SK-N-SH (cell line): ENCODE measurements around the gene SYNE3. TPM values are rescaled to one million over a fixed set of nuclear protein-coding genes. Genes with fewer than 3 reads are reported as not detected.

Experiments
- CTCF ChIA-PET: fragments of 300-600, 350-600 bp; formaldehyde crosslinking; extraction: SDS; loops from one replicate; lab custom pipeline; 2021; lab: Yijun Ruan, JAX
- POLR2A ChIA-PET: fragments of 350-600 bp; sonication (Branson Sonifier 250); formaldehyde crosslinking; extraction: SDS; loops from one replicate; lab custom pipeline; 2020; ENCODE audit warnings: antibody characterized with exemption, inconsistent platforms; lab: Yijun Ruan, JAX
- DNase-seq: peaks from one replicate; pipeline ENCODE4 v3.0.0; 2012
- H2AFZ ChIP-seq: fragments of 200-600 bp; sonication (generic); 2 replicates; pipeline ENCODE4 v1.8.1; 2016; ENCODE audit warnings: antibody characterized with exemption, mild to moderate bottlenecking, low read depth
- H3F3A ChIP-seq: fragments of 200-600 bp; sonication (generic); replicated peaks from 2 replicates; pipeline ENCODE3; 2016; ENCODE audit warnings: antibody characterized with exemption, mild to moderate bottlenecking; ENCODE audit not compliant: insufficient read depth
- H3K27ac ChIP-seq, 2 experiments: fragments of 200-500 bp in 1 of 2; fragments of 200-600 bp in 1 of 2; sonication (Bioruptor generic) in 1 of 2; sonication (generic), shearing (Covaris generic) in 1 of 2; 2 replicates each; pipeline versions ENCODE4 v1.5.1 to v1.6.1; 2014 to 2016; ENCODE audit warnings: low read depth in 2 of 2, inconsistent platforms in 1 of 2, low read length in 1 of 2, mild to moderate bottlenecking in 1 of 2, mixed read lengths in 1 of 2
- H3K27me3 ChIP-seq: fragments of 200-600 bp; sonication (generic), shearing (Covaris generic); 2 replicates; pipeline ENCODE4 v1.6.1; 2016; ENCODE audit warnings: mixed run types; ENCODE audit not compliant: insufficient read depth
- H3K36me3 ChIP-seq, 2 experiments: fragments of 200-500 bp in 1 of 2; fragments of 200-600 bp in 1 of 2; sonication (Bioruptor generic) in 1 of 2; sonication (generic) in 1 of 2; replicated peaks in 1 of 2; 2 replicates each; pipeline versions ENCODE3 to v1.5.1; 2014 to 2016; ENCODE audit warnings: low read length in 1 of 2, mild to moderate bottlenecking in 1 of 2; ENCODE audit not compliant: insufficient read depth in 2 of 2, control insufficient read depth in 1 of 2
- H3K4me1 ChIP-seq, 2 experiments: fragments of 200-500 bp in 1 of 2; fragments of 200-600 bp in 1 of 2; sonication (Bioruptor generic) in 1 of 2; sonication (generic), shearing (Covaris generic) in 1 of 2; 2 replicates each; pipeline versions ENCODE4 v1.5.1 to v1.6.1; 2014 to 2016; ENCODE audit warnings: low read depth in 1 of 2, low read length in 1 of 2, mixed run types in 1 of 2; ENCODE audit not compliant: insufficient read depth in 2 of 2, control insufficient read depth in 1 of 2
- H3K4me2 ChIP-seq: fragments of 200-600 bp; sonication (generic), shearing (Covaris generic); 2 replicates; pipeline ENCODE4 v1.6.1; 2017; ENCODE audit warnings: mixed run types
- H3K4me3 ChIP-seq, 2 experiments: fragments of 200-500 bp in 1 of 2; fragments of 200-600 bp in 1 of 2; sonication (Bioruptor generic) in 1 of 2; sonication (generic), shearing (Covaris generic) in 1 of 2; 2 replicates each; pipeline versions ENCODE4 v1.5.1 to v1.8.1; 2014 to 2016; ENCODE audit warnings: low read depth in 2 of 2, inconsistent platforms in 1 of 2, low read length in 1 of 2, mild to moderate bottlenecking in 1 of 2, mixed read lengths in 1 of 2, moderate library complexity in 1 of 2
- H3K79me2 ChIP-seq: fragments of 200-600 bp; sonication (generic); 2 replicates; pipeline ENCODE4 v1.8.1; 2017; ENCODE audit warnings: mild to moderate bottlenecking; ENCODE audit not compliant: insufficient read depth
- H3K9ac ChIP-seq: fragments of 200-600 bp; sonication (generic); 2 replicates; pipeline ENCODE4 v1.6.1; 2017; ENCODE audit warnings: mixed run types
- H3K9me2 ChIP-seq: fragments of 200-600 bp; sonication (generic); 2 replicates; pipeline ENCODE4 v1.6.1; 2017; ENCODE audit warnings: mixed run types
- H3K9me3 ChIP-seq: fragments of 200-600 bp; sonication (generic); 2 replicates; pipeline ENCODE4 v1.6.1; 2017; ENCODE audit warnings: mixed run types, mild to moderate bottlenecking, moderate library complexity
- H4K20me1 ChIP-seq: fragments of 200-600 bp; sonication (generic); 2 replicates; pipeline ENCODE4 v1.6.1; 2017; ENCODE audit warnings: mild to moderate bottlenecking, mixed run types; ENCODE audit not compliant: insufficient read depth
- CHD2 ChIP-seq: fragments of 150-350 bp; IDR thresholded peaks from 2 replicates; pipeline ENCODE4 v1.6.1; 2018; ENCODE audit warnings: low read length; ENCODE audit not compliant: partially characterized antibody
- CTCF ChIP-seq: fragments of 200-600 bp; sonication (generic); IDR thresholded peaks from 2 replicates; pipeline ENCODE4 v1.6.1; 2017; ENCODE audit warnings: antibody characterized with exemption, mild to moderate bottlenecking, moderate library complexity
- ELF1 ChIP-seq: IDR thresholded peaks from 2 replicates; pipeline ENCODE4 v1.4.0; 2012
- EP300 ChIP-seq, 2 experiments: IDR thresholded peaks; 2 replicates each; pipeline versions ENCODE4 v1.4.0 to v1.6.1; 2012; ENCODE audit warnings: borderline replicate concordance in 1 of 2, low read depth in 1 of 2, low read length in 1 of 2
- EZH2phosphoT487 ChIP-seq: fragments of 200-600 bp; sonication (generic); IDR thresholded peaks from 2 replicates; pipeline ENCODE4 v1.6.1; 2017; ENCODE audit warnings: low read depth, mixed run types, mild to moderate bottlenecking, antibody characterized with exemption, moderate library complexity, borderline replicate concordance
- FOXJ3 ChIP-seq: sonication (generic); formaldehyde crosslinking; IDR thresholded peaks from 2 replicates; pipeline ENCODE4 v1.5.1; 2020; ENCODE audit warnings: mild to moderate bottlenecking, missing genetic modification reagents
- FOXM1 ChIP-seq: IDR thresholded peaks from 2 replicates; pipeline ENCODE4 v1.4.0; 2012; ENCODE audit warnings: low read depth, mild to moderate bottlenecking
- GABPA ChIP-seq: IDR thresholded peaks from 2 replicates; pipeline ENCODE4 v1.4.0; 2012; ENCODE audit warnings: low read depth, mild to moderate bottlenecking
- GATA2 ChIP-seq: sonication (generic); formaldehyde crosslinking; IDR thresholded peaks from 2 replicates; pipeline ENCODE4 v1.5.0; 2020; ENCODE audit warnings: mild to moderate bottlenecking, missing genetic modification reagents
- MEF2A ChIP-seq: IDR thresholded peaks from 2 replicates; pipeline ENCODE4 v1.4.0; 2012; ENCODE audit warnings: low read depth, borderline replicate concordance
- MXI1 ChIP-seq: IDR thresholded peaks from 2 replicates; pipeline ENCODE4 v1.6.1; 2012; ENCODE audit warnings: mild to moderate bottlenecking, low read depth, low read length, improper control_type of control experiment
- NFIC ChIP-seq: IDR thresholded peaks from 2 replicates; pipeline ENCODE4 v1.4.0; 2012; ENCODE audit warnings: borderline replicate concordance
- PBX3 ChIP-seq: IDR thresholded peaks from 2 replicates; pipeline ENCODE4; 2012
- POLR2AphosphoS5 ChIP-seq: IDR thresholded peaks from 2 replicates; pipeline ENCODE4 v1.6.1; 2012; ENCODE audit warnings: low read depth, low read length
- RAD21 ChIP-seq: IDR thresholded peaks from 2 replicates; pipeline ENCODE4 v1.6.1; 2012; ENCODE audit warnings: mild to moderate bottlenecking, low read length
- RXRA ChIP-seq: IDR thresholded peaks from 2 replicates; pipeline ENCODE4 v1.4.0; 2012; ENCODE audit warnings: low read depth, mild to moderate bottlenecking, borderline replicate concordance
- SIN3A ChIP-seq: IDR thresholded peaks from 2 replicates; pipeline ENCODE4 v1.6.1; 2012; ENCODE audit warnings: low read depth, mild to moderate bottlenecking, low read length, moderate library complexity, borderline replicate concordance
- SMC3 ChIP-seq: IDR thresholded peaks from 2 replicates; pipeline ENCODE4 v1.6.1; 2012; ENCODE audit warnings: low read depth, low read length, improper control_type of control experiment
- TAF1 ChIP-seq: IDR thresholded peaks from 2 replicates; pipeline ENCODE4 v1.6.1; 2012; ENCODE audit warnings: low read depth, mild to moderate bottlenecking, low read length, moderate library complexity, borderline replicate concordance
- TCF12 ChIP-seq: IDR thresholded peaks from 2 replicates; pipeline ENCODE4 v1.4.0; 2012
- TEAD4 ChIP-seq: IDR thresholded peaks from 2 replicates; pipeline ENCODE4 v1.4.0; 2012; ENCODE audit warnings: mild to moderate bottlenecking, borderline replicate concordance; ENCODE audit not compliant: insufficient read depth
- YY1 ChIP-seq: IDR thresholded peaks from 2 replicates; pipeline ENCODE4 v1.4.0; 2012; ENCODE audit warnings: low read depth, mild to moderate bottlenecking
- WGBS: methylation state at CpG from one replicate; pipeline ENCODE4 v1.1.6; 2017; ENCODE audit warnings: low lambda C conversion rate; 5-methylcytosine and 5-hydroxymethylcytosine counted together
- polyA plus RNA-seq, 3 experiments: library from polyadenylated mRNA; depleted of rRNA; stranded (reverse); fragments of >200 nt; gene quantifications; 2 replicates each; pipeline ENCODE4 v1.2.3, GENCODE V29; 2012
- TF ChIP-seq, protein P1 (sequence below): IDR thresholded peaks from 2 replicates; pipeline ENCODE4 v1.4.0; 2012; ENCODE audit warnings: low read depth
- TF ChIP-seq, protein P2 (sequence below): fragments of 150-350 bp; IDR thresholded peaks from 2 replicates; pipeline ENCODE4 v1.6.1; 2017; ENCODE audit warnings: antibody characterized with exemption, low read length, low read depth, borderline replicate concordance
- TF ChIP-seq, protein P3 (sequence below): fragments of 150-350 bp; IDR thresholded peaks from 2 replicates; pipeline ENCODE4 v1.6.1; 2016; ENCODE audit warnings: mild to moderate bottlenecking, low read depth, low read length
- TF ChIP-seq, protein P4 (sequence below): IDR thresholded peaks from 2 replicates; pipeline ENCODE4 v1.4.0; 2012; ENCODE audit warnings: low read depth, borderline replicate concordance

Gene SYNE3
- polyA plus RNA-seq, 1 of the 3 experiments (the other 2 are of a cell fraction): 2.0 TPM

DNA sequence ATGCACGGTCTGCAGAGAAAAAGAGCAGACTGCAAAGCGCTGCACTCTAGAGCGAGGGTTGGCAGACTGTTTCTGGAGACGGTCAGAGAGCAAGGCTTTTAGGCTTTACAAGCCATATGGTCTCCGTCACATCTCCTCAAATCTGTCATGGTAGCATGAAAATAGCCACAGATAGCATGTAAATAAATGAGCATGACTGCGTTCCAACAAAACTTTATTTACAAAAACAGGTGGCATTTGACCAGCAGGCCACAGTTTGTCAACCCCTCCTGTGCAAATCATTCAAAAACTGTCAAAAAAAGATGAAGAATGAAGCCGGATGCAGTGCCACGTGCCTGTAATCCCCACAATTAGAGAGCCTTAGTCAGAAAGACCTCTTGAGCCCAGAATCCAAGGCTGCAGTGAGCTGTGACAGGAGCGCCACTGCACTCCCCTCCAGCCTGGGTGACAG lies 18.9 kb downstream of the SYNE3 start (continued):
- 0 out of 2 replicates have a peak, but pooled peaks have one; percentile 4 for TF ChIP-seq RAD21
- no peak for TF ChIP-seq MEF2A

GRCh38 chr14:95496690-95497259 lies 19.7 kb downstream of the SYNE3 start:
- no peak overlapping the region for H3K9ac ChIP-seq
- no peaks in the 10 kb centered on the region for H3K27me3 ChIP-seq
- H3K9me2 ChIP-seq: no peaks in the 10 kb centered on the region
- POLR2A ChIA-PET: interaction anchor here (1.2 kb wide), 1 partner anchor 23 kb away, joined by 4 read pairs; no protein-coding TSS in a partner anchor
- H3K4me2 ChIP-seq: peak overlapping the region; percentile 19; the same call in 1 of the 2 replicates
- no peaks in the 10 kb centered on the region for H3K9me3 ChIP-seq
- no peaks in the 10 kb centered on the region for H3K36me3 ChIP-seq
- H3K4me1 ChIP-seq: peaks cover 20 to 34% of the 10 kb centered on the region in 2 experiments; a peak in 3 of 4 replicates
- no peak overlapping the region for H3K4me3 ChIP-seq
- H4K20me1 ChIP-seq: no peaks in the 10 kb centered on the region
- H3F3A ChIP-seq: peaks cover 16% of the 10 kb centered on the region
- H3K79me2 ChIP-seq: no peaks in the 10 kb centered on the region; the same call in 1 of the 2 replicates
- CTCF ChIA-PET: interaction anchor here (0.6 to 2.4 kb wide), 5 partner anchors 14 to 753 kb away, joined by 3 to 11 read pairs (median 3); no protein-coding TSS in a partner anchor
- H3K27ac ChIP-seq: peak overlapping the region; percentile 67 to 83
- WGBS: 43% methylated on average over 4 of the region's 4 CpGs
- no peak for DNase-seq
- peak overlapping the region; percentile 3; the same call in 1 of the 2 replicates for H2AFZ ChIP-seq
- TF ChIP-seq TAF1: no peak
- TF ChIP-seq TEAD4: 0 out of 2 replicates have a peak, but pooled peaks have one; percentile 35
- TF ChIP-seq FOXJ3 (CRISPR knock-in tag): no peak
- no peak for TF ChIP-seq POLR2AphosphoS5
- peak; percentile 76 for TF ChIP-seq NFIC
- TF ChIP-seq, protein P1, sequence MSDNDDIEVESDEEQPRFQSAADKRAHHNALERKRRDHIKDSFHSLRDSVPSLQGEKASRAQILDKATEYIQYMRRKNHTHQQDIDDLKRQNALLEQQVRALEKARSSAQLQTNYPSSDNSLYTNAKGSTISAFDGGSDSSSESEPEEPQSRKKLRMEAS: no peak
- TF ChIP-seq TCF12: peak; percentile 72
- TF ChIP-seq RXRA: no peak
- TF ChIP-seq GABPA: no peak
- no peak for TF ChIP-seq ELF1
- TF ChIP-seq, protein P2, sequence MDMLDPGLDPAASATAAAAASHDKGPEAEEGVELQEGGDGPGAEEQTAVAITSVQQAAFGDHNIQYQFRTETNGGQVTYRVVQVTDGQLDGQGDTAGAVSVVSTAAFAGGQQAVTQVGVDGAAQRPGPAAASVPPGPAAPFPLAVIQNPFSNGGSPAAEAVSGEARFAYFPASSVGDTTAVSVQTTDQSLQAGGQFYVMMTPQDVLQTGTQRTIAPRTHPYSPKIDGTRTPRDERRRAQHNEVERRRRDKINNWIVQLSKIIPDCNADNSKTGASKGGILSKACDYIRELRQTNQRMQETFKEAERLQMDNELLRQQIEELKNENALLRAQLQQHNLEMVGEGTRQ: no peak
- TF ChIP-seq, protein P3, sequence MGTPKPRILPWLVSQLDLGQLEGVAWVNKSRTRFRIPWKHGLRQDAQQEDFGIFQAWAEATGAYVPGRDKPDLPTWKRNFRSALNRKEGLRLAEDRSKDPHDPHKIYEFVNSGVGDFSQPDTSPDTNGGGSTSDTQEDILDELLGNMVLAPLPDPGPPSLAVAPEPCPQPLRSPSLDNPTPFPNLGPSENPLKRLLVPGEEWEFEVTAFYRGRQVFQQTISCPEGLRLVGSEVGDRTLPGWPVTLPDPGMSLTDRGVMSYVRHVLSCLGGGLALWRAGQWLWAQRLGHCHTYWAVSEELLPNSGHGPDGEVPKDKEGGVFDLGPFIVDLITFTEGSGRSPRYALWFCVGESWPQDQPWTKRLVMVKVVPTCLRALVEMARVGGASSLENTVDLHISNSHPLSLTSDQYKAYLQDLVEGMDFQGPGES: no peak
- peak; percentile 26; the same call in 1 of the 2 replicates for TF ChIP-seq PBX3
- no peak for TF ChIP-seq CHD2
- no peak for TF ChIP-seq CTCF
- peak in 1 of 2 experiments; percentile 62; a peak in 1 of 4 replicates for TF ChIP-seq EP300 (IDR thresholded peaks at IDR 0.05; ENCODE audit: borderline replicate concordance in 1 of 2, low read depth in 1 of 2, low read length in 1 of 2)
- no peak for TF ChIP-seq RAD21
- no peak for TF ChIP-seq MXI1
- no peak for TF ChIP-seq SMC3
- no peak for TF ChIP-seq YY1
- TF ChIP-seq EZH2phosphoT487: no peak
- no peak for TF ChIP-seq FOXM1
- TF ChIP-seq GATA2 (CRISPR knock-in tag): no peak
- no peak for TF ChIP-seq SIN3A
- TF ChIP-seq MEF2A: no peak
- TF ChIP-seq, protein P4, sequence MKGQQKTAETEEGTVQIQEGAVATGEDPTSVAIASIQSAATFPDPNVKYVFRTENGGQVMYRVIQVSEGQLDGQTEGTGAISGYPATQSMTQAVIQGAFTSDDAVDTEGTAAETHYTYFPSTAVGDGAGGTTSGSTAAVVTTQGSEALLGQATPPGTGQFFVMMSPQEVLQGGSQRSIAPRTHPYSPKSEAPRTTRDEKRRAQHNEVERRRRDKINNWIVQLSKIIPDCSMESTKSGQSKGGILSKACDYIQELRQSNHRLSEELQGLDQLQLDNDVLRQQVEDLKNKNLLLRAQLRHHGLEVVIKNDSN: no peak
